GM15510 (cell line): ENCODE measurements around the gene PKN3.

ENCODE experiments used
- POLR2A ChIP-seq: IDR thresholded peaks from 3 replicates; pipeline ENCODE4 v1.6.1; 2011; ENCODE audit warnings: borderline replicate concordance; ENCODE audit not compliant: insufficient read length; ENCODE audit errors: extremely low read depth

The PKN3 gene

DNA sequence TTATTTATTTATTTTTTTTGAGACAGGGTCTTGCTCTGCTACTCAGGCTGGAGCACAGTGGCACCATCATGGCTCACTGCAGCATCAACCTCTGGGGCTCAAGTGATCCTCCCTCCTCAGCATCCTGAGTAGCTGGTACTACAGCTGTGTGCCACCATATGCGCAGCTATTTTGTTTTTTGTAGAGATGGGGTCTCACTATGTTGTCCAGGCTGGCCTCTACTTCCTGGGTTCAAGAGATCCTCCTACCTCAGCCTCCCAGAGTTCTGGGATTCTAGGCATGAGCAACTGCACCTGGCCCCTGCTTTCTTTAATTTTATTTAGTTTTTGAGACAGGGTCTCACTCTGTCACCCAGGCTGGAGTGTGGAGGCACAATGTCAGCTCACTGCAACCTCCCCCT is 41.1 kb downstream of the PKN3 start:
- TF ChIP-seq POLR2A = no peak

DNA sequence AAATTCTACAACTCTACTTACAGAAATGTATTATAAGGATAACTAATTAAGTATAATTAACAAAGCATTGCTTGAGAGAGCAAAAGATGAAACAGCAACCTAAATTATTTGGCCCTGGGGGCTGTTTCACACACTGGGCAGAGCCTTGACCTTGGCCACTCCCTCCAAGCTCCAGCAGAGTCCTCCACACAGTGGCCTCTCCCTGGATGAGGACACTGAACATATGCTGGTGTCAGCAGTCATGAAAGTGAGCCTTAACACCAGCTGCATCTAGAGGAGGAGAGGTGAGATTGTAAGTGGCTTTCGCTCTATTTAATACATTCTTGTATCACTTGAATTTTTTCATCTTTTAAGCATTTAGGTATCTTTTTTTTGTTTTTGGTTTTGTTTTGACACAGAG is 44.9 kb downstream of the PKN3 start:
- TF ChIP-seq POLR2A = no peak

DNA sequence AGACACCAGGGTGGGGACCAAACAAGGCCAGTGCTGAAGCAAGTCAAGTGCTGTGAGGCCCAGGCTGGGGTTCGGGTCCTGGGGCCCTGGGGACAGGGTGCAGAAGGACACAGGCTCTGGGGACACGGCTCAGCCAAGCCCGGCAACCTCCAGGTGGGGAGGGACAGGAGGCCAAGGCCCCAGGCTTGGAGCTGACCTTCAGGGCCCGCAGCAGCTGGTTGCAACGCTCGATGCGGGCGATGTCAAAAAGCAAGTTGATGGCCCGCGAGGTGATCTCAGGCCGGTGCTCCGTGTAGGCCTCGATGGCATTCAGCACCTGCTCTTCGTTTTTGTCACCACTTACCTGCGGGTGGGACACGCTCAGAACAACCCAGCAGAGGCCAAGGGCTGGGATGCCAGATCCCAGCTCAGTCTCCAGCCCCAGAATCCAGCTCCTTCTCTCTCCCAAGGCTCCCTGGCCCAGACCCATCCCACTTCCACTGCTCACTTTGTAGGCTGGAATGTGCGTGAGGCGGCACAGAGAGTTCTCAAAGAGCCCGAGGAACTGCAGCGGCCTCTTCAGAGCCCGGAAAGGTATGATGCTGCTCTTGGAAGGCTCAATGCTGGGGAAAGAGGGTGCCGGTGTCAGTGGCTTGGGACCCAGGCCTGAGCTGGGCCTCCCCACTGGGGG is 48.8 kb downstream of the PKN3 start:
- TF ChIP-seq POLR2A = no peak

DNA sequence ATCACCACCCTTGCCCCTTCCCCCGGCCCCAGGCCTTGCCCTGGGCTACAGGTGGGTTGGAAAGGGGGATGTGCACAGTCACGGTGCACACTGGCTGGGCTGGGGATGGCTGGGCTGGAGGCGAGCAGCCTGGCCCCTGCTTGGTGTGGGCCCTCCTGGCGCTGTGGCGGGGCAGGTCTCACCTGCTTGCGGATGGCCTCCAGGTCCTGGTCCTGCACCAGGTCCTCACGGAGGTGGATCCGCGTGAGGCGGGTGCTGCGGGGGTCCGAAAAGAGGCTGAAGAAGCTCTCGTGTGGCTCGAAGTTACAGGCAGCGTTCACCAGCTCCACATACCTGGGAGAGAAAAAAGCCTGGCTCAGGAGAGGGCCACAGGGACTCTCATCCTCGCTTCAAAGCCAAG is 51.3 kb downstream of the PKN3 start:
- TF ChIP-seq POLR2A = no peak

DNA sequence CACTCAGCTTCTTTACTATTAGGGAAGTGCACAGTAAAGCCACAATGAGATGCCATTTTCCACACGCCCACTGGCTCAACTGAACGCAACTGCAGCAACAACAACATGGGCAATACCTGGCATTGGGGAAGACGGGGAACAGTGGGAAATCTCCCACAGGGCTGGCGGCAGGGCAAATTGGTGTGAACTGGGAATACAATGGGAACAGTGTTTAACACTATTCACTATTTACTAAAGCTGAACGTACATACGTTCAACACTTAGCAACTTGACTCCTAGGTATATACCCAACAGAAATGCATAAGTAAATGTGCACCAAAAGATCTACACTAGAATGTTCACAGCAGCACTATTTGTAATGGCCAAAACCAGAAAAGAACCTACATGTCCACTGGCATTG is 55.3 kb downstream of the PKN3 start:
- no peak for TF ChIP-seq POLR2A

DNA sequence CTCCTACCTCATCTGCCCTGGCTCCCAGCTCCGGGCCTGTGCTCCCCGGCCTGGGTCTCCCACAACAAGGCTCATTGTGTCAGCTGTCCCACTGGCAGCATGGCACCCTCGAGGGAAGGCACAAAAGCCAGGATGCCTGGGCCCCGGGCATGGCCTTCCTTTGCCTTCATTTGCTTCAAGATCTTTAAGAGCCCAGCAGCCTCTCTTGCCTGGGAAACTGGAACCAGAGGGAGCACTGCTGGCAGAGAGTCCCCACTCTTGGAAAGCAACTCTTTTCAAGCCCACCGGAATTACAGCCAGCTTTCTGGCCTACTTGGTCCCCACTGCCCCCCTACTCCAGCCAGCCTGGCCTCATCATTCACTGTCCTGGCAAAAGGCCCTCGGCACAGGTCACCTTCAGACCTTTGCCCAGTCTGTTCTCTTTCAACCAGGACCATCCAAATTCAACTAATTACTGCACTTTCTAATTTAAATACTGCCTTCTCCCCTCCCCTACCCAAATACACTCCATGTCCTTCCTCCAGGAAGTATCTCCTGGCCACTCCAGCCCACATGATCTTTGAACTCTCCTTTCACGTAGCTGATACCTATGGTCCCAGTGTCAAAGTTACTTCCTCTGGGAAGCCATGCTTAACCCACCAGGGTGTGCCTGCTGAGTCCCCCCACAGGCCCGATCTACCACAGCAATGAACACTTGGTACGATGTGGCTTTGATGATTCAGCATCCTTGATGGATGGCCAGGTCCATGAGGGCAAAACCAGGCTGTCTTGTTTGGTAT is 60.6 kb downstream of the PKN3 start:
- TF ChIP-seq POLR2A = no peak

DNA sequence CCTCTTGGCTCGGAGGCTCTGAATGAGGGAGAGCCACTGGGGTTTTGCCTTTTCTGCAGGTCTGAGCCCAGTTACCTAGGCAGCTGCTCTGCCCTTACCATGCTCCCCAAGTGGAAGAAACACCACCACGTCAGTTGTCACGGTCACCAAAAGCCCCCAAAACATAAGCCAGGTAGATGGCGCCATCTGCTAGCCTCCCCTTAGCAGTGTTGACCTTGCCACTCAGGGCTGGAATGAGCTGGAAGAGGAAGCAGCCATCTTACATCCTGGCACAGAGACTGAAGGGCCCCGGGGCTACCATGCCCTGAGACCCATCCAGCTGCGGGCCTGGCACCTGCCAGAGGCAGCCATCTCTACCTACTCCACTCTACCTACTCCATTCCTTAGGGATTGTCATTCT is 62.1 kb downstream of the PKN3 start:
- TF ChIP-seq POLR2A = no peak

DNA sequence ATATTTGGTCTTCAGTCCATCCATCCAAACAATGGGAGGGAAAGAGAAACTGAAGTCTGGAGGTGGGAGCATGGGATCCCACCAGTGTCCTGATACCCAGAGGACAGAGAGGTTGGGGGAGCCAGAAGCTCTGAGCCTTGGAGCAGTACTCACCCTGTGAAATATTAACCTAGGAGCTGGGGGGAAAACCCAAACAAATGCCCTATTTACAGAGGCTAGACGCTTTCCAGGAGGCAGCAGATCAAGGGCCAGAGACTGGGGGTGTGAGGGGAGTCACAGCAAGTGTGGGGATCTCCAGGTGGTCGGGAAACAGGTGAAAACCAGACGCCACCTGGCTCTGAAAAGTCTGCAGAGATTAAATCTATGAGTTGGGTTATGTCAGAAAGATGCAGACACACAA is 63.2 kb downstream of the PKN3 start:
- no peak for TF ChIP-seq POLR2A

DNA sequence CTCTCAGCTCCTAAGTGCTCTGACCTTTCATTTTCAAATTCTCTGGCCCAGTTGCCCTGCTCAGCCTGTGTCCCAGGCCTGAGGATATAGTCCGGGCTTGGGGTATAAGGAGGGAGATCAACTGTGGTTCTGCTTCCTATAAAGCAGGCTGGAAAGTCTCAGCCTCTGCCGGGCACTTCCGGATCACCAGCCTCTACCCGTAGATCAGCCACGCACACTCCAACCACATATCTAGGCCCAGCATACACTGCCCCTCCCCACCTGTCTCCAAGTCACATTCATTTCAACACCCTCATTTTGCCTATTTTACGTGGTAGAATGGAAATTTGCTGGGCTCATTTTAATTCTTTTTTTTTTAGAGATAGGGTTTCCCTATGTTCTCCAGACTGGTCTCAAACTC is 66.3 kb downstream of the PKN3 start:
- no peak for TF ChIP-seq POLR2A
